ENCODE data around the gene UPK1B.
A peak's percentile ranks its signal among the peaks of the same experiment; 100 is the strongest.

UPK1B gene

GRCh38 chr3:119221779-119222320 is 48.5 kb downstream of the UPK1B start:
- no peak for DNase-seq (ENCODE audit: low spot score)

GRCh38 chr3:119222391-119222790 is 49.0 kb downstream of the UPK1B start:
- Mint-ChIP-seq H3K27ac (no peak overlapping the region), H3K36me3 (ENCODE audit: low read depth) (peaks cover 49% of the 10 kb centered on the region), H3K4me1 (ENCODE audit: low read depth) (peaks cover 20% of the 10 kb centered on the region), H3K27me3 (ENCODE audit: low read depth) (no peaks in the 10 kb centered on the region), H3K9me3 (no peaks in the 10 kb centered on the region), H3K4me3 (no peak overlapping the region)
- DNase-seq (ENCODE audit: low spot score), result no peak

More at GRCh38 chr3:119221779-119222320, 48.5 kb downstream of the UPK1B start:
- peaks cover 20% of the 10 kb centered on the region for H3K4me1 Mint-ChIP-seq (ENCODE audit: low read depth)
- no peaks in the 10 kb centered on the region for H3K9me3 Mint-ChIP-seq
- no peaks in the 10 kb centered on the region for H3K27me3 Mint-ChIP-seq (ENCODE audit: low read depth)
- no peak overlapping the region for H3K27ac Mint-ChIP-seq
- H3K4me3 Mint-ChIP-seq, result no peak overlapping the region
- H3K36me3 Mint-ChIP-seq (ENCODE audit: low read depth), result peaks cover 51% of the 10 kb centered on the region

- Mint-ChIP-seq H3K27ac (no peak overlapping the region), H3K9me3 (no peaks in the 10 kb centered on the region), H3K4me3 (no peak overlapping the region), H3K4me1 (ENCODE audit: low read depth) (peaks cover 19% of the 10 kb centered on the region), H3K36me3 (ENCODE audit: low read depth) (peaks cover 59% of the 10 kb centered on the region), H3K27me3 (ENCODE audit: low read depth) (no peaks in the 10 kb centered on the region)
- no peak for DNase-seq (ENCODE audit: low spot score)
Observed at GRCh38 chr3:119223511-119223910, 50.1 kb downstream of the UPK1B start.

GRCh38 chr3:119225121-119225520 is 51.7 kb downstream of the UPK1B start:
- Mint-ChIP-seq H3K27ac (peak overlapping the region; percentile 41), H3K9me3 (no peaks in the 10 kb centered on the region), H3K4me1 (ENCODE audit: low read depth) (peaks cover 8% of the 10 kb centered on the region), H3K4me3 (no peak overlapping the region), H3K36me3 (ENCODE audit: low read depth) (peaks cover 63% of the 10 kb centered on the region), H3K27me3 (ENCODE audit: low read depth) (no peaks in the 10 kb centered on the region)
- no peak for DNase-seq (ENCODE audit: low spot score)

DNA sequence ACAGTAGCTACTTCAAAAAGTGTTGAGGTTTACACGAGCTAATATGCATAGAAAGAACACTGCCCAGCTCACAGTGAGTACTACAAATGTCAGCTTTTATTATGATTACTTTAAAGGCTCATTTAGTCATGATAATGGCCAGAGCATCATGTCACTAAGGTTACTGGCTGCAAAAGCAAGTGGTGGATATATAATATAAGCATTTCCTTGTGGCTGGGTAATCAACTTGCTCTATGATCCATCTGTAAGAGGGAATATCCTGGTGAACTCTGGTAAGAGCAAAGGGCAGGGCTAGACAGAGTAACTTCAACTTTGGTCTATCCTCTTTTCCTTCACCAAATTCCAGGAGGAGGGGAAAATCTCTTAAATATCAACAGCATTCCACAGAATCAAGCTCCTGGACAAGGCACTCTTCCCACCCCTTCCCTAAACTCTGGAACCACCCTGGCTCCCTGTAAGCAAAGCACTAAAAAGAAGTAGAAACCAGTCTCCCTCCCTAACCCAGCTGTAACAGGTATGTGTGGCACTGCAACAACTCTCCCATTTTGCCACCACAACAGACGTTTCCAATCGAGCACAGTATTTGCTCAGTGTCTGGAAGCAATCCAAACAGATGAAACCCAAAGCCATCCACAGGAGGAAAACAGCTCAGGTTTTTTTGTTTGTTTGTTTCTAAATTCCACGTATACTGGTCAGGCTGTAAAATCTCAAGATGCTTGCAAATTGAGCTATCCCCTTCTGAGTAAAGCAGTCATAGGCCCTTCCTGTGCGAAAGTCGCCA is 53.9 kb downstream of the UPK1B start:
- Mint-ChIP-seq H3K4me1 (ENCODE audit: low read depth) (peaks cover 12% of the 10 kb centered on the region), H3K27me3 (ENCODE audit: low read depth) (no peaks in the 10 kb centered on the region)

GRCh38 chr3:119228373-119229145 is 55.2 kb downstream of the UPK1B start:
- no peaks in the 10 kb centered on the region for H3K9me3 Mint-ChIP-seq
- no peak overlapping the region for H3K4me3 Mint-ChIP-seq
- H3K4me1 Mint-ChIP-seq (ENCODE audit: low read depth), result peaks cover 12% of the 10 kb centered on the region
- no peak for DNase-seq (ENCODE audit: low spot score)
- peaks cover 64% of the 10 kb centered on the region for H3K36me3 Mint-ChIP-seq (ENCODE audit: low read depth)
- no peak overlapping the region for H3K27ac Mint-ChIP-seq
- H3K27me3 Mint-ChIP-seq (ENCODE audit: low read depth), result no peaks in the 10 kb centered on the region

More for the DNA sequence above, 53.9 kb downstream of the UPK1B start:
- Mint-ChIP-seq H3K9me3 (no peaks in the 10 kb centered on the region), H3K36me3 (ENCODE audit: low read depth) (peaks cover 64% of the 10 kb centered on the region), H3K27ac (no peak overlapping the region), H3K4me3 (no peak overlapping the region)
- no peak for DNase-seq (ENCODE audit: low spot score)

DNA sequence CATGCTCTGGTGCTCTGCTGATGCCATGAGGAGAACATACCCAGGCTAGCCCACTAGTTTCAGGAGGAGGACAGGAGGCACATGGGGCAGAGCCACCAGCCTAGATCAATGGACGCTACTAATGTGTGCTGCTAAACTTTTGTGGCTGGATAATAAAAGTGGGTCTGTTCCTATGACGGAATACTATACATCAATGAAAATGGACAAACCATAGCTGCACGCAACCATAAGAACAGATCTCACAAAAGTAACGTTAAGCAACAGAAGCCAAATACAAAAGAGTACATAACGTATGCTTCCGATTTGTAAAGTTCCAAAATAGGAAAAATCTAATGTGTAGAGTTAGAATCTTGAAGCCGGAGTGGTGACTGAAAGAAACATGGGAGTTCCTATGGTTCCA is 55.8 kb downstream of the UPK1B start:
- peaks cover 12% of the 10 kb centered on the region for H3K4me1 Mint-ChIP-seq (ENCODE audit: low read depth)
- peaks cover 62% of the 10 kb centered on the region for H3K36me3 Mint-ChIP-seq (ENCODE audit: low read depth)
- no peaks in the 10 kb centered on the region for H3K9me3 Mint-ChIP-seq
- no peak overlapping the region for H3K27ac Mint-ChIP-seq
- DNase-seq (ENCODE audit: low spot score), result no peak
- no peaks in the 10 kb centered on the region for H3K27me3 Mint-ChIP-seq (ENCODE audit: low read depth)
- no peak overlapping the region for H3K4me3 Mint-ChIP-seq

DNA sequence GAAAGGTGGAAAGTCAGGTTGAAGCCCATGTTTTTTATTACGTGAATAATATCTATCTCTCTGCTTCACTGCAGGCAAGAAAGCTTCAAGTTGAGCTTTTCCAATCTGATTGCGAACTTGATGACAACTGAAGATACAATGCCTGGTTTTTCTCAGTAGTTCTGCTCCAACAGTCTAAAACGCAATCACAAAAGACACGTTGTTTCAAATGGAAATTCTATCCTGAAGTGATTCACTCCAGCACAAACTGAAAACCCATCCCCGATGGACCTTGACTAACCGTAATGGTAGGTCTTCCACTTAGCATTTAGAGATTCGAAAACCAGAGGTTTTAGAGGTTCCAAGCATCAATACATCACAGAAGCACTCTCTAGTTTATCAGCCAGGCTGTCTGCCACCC is 56.7 kb downstream of the UPK1B start:
- Mint-ChIP-seq H3K4me1 (ENCODE audit: low read depth) (peaks cover 15% of the 10 kb centered on the region), H3K27me3 (ENCODE audit: low read depth) (no peaks in the 10 kb centered on the region), H3K36me3 (ENCODE audit: low read depth) (peaks cover 67% of the 10 kb centered on the region), H3K27ac (no peak overlapping the region), H3K4me3 (no peak overlapping the region), H3K9me3 (no peaks in the 10 kb centered on the region)
- no peak for DNase-seq (ENCODE audit: low spot score)

- Mint-ChIP-seq H3K27me3 (ENCODE audit: low read depth) (no peaks in the 10 kb centered on the region), H3K27ac (no peak overlapping the region), H3K4me1 (ENCODE audit: low read depth) (peaks cover 22% of the 10 kb centered on the region), H3K4me3 (no peak overlapping the region), H3K36me3 (ENCODE audit: low read depth) (peaks cover 73% of the 10 kb centered on the region), H3K9me3 (no peaks in the 10 kb centered on the region)
- no peak for DNase-seq (ENCODE audit: low spot score)
Observed at GRCh38 chr3:119230745-119231144, 57.3 kb downstream of the UPK1B start.

GRCh38 chr3:119234610-119235009 is 61.2 kb downstream of the UPK1B start:
- no peaks in the 10 kb centered on the region for H3K27me3 Mint-ChIP-seq (ENCODE audit: low read depth)
- DNase-seq (ENCODE audit: low spot score), result no peak
- peak overlapping the region; percentile 24 for H3K27ac Mint-ChIP-seq
- H3K4me3 Mint-ChIP-seq, result no peak overlapping the region
- peaks cover 36% of the 10 kb centered on the region for H3K4me1 Mint-ChIP-seq (ENCODE audit: low read depth)
- peaks cover 51% of the 10 kb centered on the region for H3K36me3 Mint-ChIP-seq (ENCODE audit: low read depth)
- no peaks in the 10 kb centered on the region for H3K9me3 Mint-ChIP-seq

GRCh38 chr3:119235151-119235550 is 61.8 kb downstream of the UPK1B start:
- H3K9me3 Mint-ChIP-seq, result no peaks in the 10 kb centered on the region
- peaks cover 47% of the 10 kb centered on the region for H3K36me3 Mint-ChIP-seq (ENCODE audit: low read depth)
- H3K4me1 Mint-ChIP-seq (ENCODE audit: low read depth), result peaks cover 41% of the 10 kb centered on the region
- peak overlapping the region; percentile 16 for H3K4me3 Mint-ChIP-seq
- H3K27me3 Mint-ChIP-seq (ENCODE audit: low read depth), result no peaks in the 10 kb centered on the region
- DNase-seq (ENCODE audit: low spot score), result no peak
- peak overlapping the region; percentile 19 for H3K27ac Mint-ChIP-seq

GRCh38 chr3:119236756-119237155 is 63.4 kb downstream of the UPK1B start:
- Mint-ChIP-seq H3K4me3 (peak overlapping the region; percentile 54), H3K27me3 (ENCODE audit: low read depth) (no peaks in the 10 kb centered on the region), H3K36me3 (ENCODE audit: low read depth) (peaks cover 38% of the 10 kb centered on the region), H3K27ac (no peak overlapping the region), H3K9me3 (no peaks in the 10 kb centered on the region), H3K4me1 (ENCODE audit: low read depth) (peaks cover 46% of the 10 kb centered on the region)
- DNase-seq (ENCODE audit: low spot score), result no peak

- Mint-ChIP-seq H3K36me3 (ENCODE audit: low read depth) (peaks cover 35% of the 10 kb centered on the region), H3K4me1 (ENCODE audit: low read depth) (peaks cover 42% of the 10 kb centered on the region), H3K27ac (no peak overlapping the region), H3K4me3 (no peak overlapping the region), H3K9me3 (no peaks in the 10 kb centered on the region), H3K27me3 (ENCODE audit: low read depth) (no peaks in the 10 kb centered on the region)
- no peak for DNase-seq (ENCODE audit: low spot score)
Observed at GRCh38 chr3:119237299-119237698, 63.9 kb downstream of the UPK1B start.

GRCh38 chr3:119238363-119238762 is 65.0 kb downstream of the UPK1B start:
- Mint-ChIP-seq H3K27ac (peak overlapping the region; percentile 49), H3K36me3 (ENCODE audit: low read depth) (peaks cover 27% of the 10 kb centered on the region), H3K4me3 (peak overlapping the region; percentile 45), H3K27me3 (ENCODE audit: low read depth) (no peaks in the 10 kb centered on the region), H3K4me1 (ENCODE audit: low read depth) (peaks cover 42% of the 10 kb centered on the region), H3K9me3 (no peaks in the 10 kb centered on the region)
- no peak for DNase-seq (ENCODE audit: low spot score)

All from T-helper 2 cell treated with Interferon-gamma antibody and Interleukin-4, amounts not matched to agents 5 μg/mL and 100 μg/mL, for 36 hours (primary cell).